Suppressor macrophage treated with lipopolysaccharide for 1 hour (primary cell): ENCODE results near the gene KIFC3.
A peak's percentile ranks its signal among the peaks of the same experiment; 100 is the strongest.
"Not testable (repeated sequence)": the region's sequence is repeated elsewhere in the genome, so short reads cannot be mapped to it uniquely, and the experiment has no call there.

Source experiments
- DNase-seq, 3 donors: peaks; one replicate each; pipeline ENCODE4 v3.0.0-alpha.2; 2020 to 2022

KIFC3 gene

GRCh38 chr16:57802341-57803133 lies at the start of gene KIFC3:
Gene KIFC3 (minus strand): TSS chr16:57802491. CDS start chr16:57798243, 4,248 bp downstream.
- peak; percentile 83 to 91 (median 84) for DNase-seq

- no peak for DNase-seq
These were observed 45.9 kb upstream of the KIFC3 start for GRCh38 chr16:57848181-57848580.

GRCh38 chr16:57846931-57847330 lies 44.6 kb upstream of the KIFC3 start:
- DNase-seq = not testable (repeated sequence)

GRCh38 chr16:57846078-57846697 lies 43.9 kb upstream of the KIFC3 start:
- DNase-seq = no peak

GRCh38 chr16:57845115-57845514 lies 42.8 kb upstream of the KIFC3 start:
- no peak for DNase-seq

GRCh38 chr16:57844416-57845030 lies 42.2 kb upstream of the KIFC3 start:
- DNase-seq = no peak

- DNase-seq = no peak
These were observed 41.1 kb upstream of the KIFC3 start for GRCh38 chr16:57843400-57843799.

GRCh38 chr16:57842601-57843000 lies 40.3 kb upstream of the KIFC3 start:
- no peak for DNase-seq

GRCh38 chr16:57840833-57841232 lies 38.5 kb upstream of the KIFC3 start:
- no peak for DNase-seq

GRCh38 chr16:57838161-57838560 lies 35.9 kb upstream of the KIFC3 start:
- no peak for DNase-seq

- no peak for DNase-seq
These were observed 35.2 kb upstream of the KIFC3 start for GRCh38 chr16:57837305-57838125.

- peak; percentile 39 to 75 (median 70) for DNase-seq
These were observed 33.1 kb upstream of the KIFC3 start for GRCh38 chr16:57835439-57835838.

GRCh38 chr16:57834936-57835335 lies 32.6 kb upstream of the KIFC3 start:
- DNase-seq = peak; percentile 60 to 66 (median 63)

GRCh38 chr16:57830890-57831484 lies 28.7 kb upstream of the KIFC3 start:
- DNase-seq = peak in 2 of 3 donors; percentile 22 to 30

- no peak for DNase-seq
These were observed 27.7 kb upstream of the KIFC3 start for GRCh38 chr16:57829969-57830360.

- DNase-seq = no peak
These were observed 26.2 kb upstream of the KIFC3 start for GRCh38 chr16:57828272-57829161.

GRCh38 chr16:57826706-57827625 lies 24.7 kb upstream of the KIFC3 start:
- no peak for DNase-seq

- no peak for DNase-seq
These were observed 23.8 kb upstream of the KIFC3 start for GRCh38 chr16:57826052-57826451.

- no peak for DNase-seq
These were observed 23.2 kb upstream of the KIFC3 start for GRCh38 chr16:57825298-57826044.

GRCh38 chr16:57824888-57825287 lies 22.6 kb upstream of the KIFC3 start:
- no peak for DNase-seq
